Measurements from ENCODE around the gene NXPE2. TPM values are rescaled to one million over a fixed set of nuclear protein-coding genes. Genes with fewer than 3 reads are reported as not detected.

The NXPE2 gene
- total RNA-seq, 2 donors from 2014 or later: 0.20 to 0.22 TPM

Other genes starting within 250 kb of the NXPE2 start
- 100 to 1,000 TPM; 129 to 144 TPM for gene REXO2, start 239.1 kb upstream of the NXPE2 start, total RNA-seq
- not detected for gene NXPE1, start 118.6 kb upstream of the NXPE2 start, total RNA-seq
- not detected for gene NXPE4, start 82.7 kb upstream of the NXPE2 start, total RNA-seq